Stimulated activated CD4-positive, alpha-beta T cell treated with anti-CD3 and anti-CD28 coated beads, Interleukin-15, amount 100 ng/mL, for 24 hours (primary cell): Measurements from ENCODE around the gene INKA2.
A peak's percentile ranks its signal among the peaks of the same experiment; 100 is the strongest.

Experiments
- DNase-seq: peaks from one replicate; pipeline ENCODE4 v3.0.0-alpha.2; 2020

The INKA2 gene

GRCh38 chr1:111739194-111739924 is at the start of gene INKA2:
Gene INKA2 (minus strand): TSS chr1:111739395. CDS start chr1:111739242, 153 bp downstream.
- DNase-seq = peak; percentile 90

GRCh38 chr1:111786669-111787207 is 47.5 kb upstream of the INKA2 start:
- no peak for DNase-seq

GRCh38 chr1:111784273-111784901 is 45.2 kb upstream of the INKA2 start:
- DNase-seq = no peak

- no peak for DNase-seq
These were observed 40.4 kb upstream of the INKA2 start for GRCh38 chr1:111779546-111779945.

GRCh38 chr1:111778541-111779051 is 39.4 kb upstream of the INKA2 start:
- DNase-seq = no peak

- no peak for DNase-seq
These were observed 38.9 kb upstream of the INKA2 start for GRCh38 chr1:111778066-111778465.

- no peak for DNase-seq
These were observed 38.1 kb upstream of the INKA2 start for GRCh38 chr1:111777301-111777700.

GRCh38 chr1:111776861-111777260 is 37.7 kb upstream of the INKA2 start:
- no peak for DNase-seq

- DNase-seq = no peak
These were observed 37.2 kb upstream of the INKA2 start for GRCh38 chr1:111776391-111776790.

GRCh38 chr1:111775966-111776365 is 36.8 kb upstream of the INKA2 start:
- no peak for DNase-seq

GRCh38 chr1:111770916-111771315 is 31.7 kb upstream of the INKA2 start:
- DNase-seq = no peak

GRCh38 chr1:111769517-111770146 is 30.4 kb upstream of the INKA2 start:
- DNase-seq = peak; percentile 46

GRCh38 chr1:111768625-111769024 is 29.4 kb upstream of the INKA2 start:
- DNase-seq = no peak

- no peak for DNase-seq
These were observed 28.8 kb upstream of the INKA2 start for GRCh38 chr1:111768023-111768422.

GRCh38 chr1:111762332-111762731 is 23.1 kb upstream of the INKA2 start:
- DNase-seq = no peak

- no peak for DNase-seq
These were observed 22.5 kb upstream of the INKA2 start for GRCh38 chr1:111761717-111762116.

GRCh38 chr1:111758373-111758772 is 19.2 kb upstream of the INKA2 start:
- DNase-seq = no peak

- DNase-seq = no peak
These were observed 16.9 kb upstream of the INKA2 start for GRCh38 chr1:111756124-111756513.

GRCh38 chr1:111755331-111756123 is 16.3 kb upstream of the INKA2 start, which contains the start of gene DDX20:
Gene DDX20 (plus strand): TSS chr1:111755901. CDS start chr1:111755925, 24 bp downstream.
- DNase-seq = peak; percentile 95

GRCh38 chr1:111754984-111755330 is 15.8 kb upstream of the INKA2 start:
- DNase-seq = peak; percentile 49

GRCh38 chr1:111751906-111752575 is 12.8 kb upstream of the INKA2 start:
- DNase-seq = no peak

- no peak for DNase-seq
These were observed 11.7 kb upstream of the INKA2 start for GRCh38 chr1:111750856-111751255.
